GM12878 (cell line): ENCODE data around the gene POLR2I. TPM values are rescaled to one million over a fixed set of nuclear protein-coding genes. Genes with fewer than 3 reads are reported as not detected.

ENCODE experiments used
- ATAC-seq: fragments of 200-7000 bp; cut with Tn5 transposase; 3 replicates; pipeline ENCODE4 v1.9.1; 2020; ENCODE audit warnings: mild to moderate bottlenecking, moderate library complexity
- BruUV-seq: library from RNA; stranded (reverse); fragments of 400-500 nt; replicated peaks from 2 replicates; lab custom pipeline; 2021; lab: Mats Ljungman, UMichigan
- CTCF ChIA-PET: fragments of 300-600 bp; sonication (Branson Sonifier 250); formaldehyde crosslinking; extraction: SDS; loops from one replicate; lab custom pipeline; 2021; ENCODE audit warnings: inconsistent platforms; lab: Yijun Ruan, JAX
- POLR2A ChIA-PET: fragments of 350-600 bp; formaldehyde crosslinking; extraction: SDS; loops from one replicate; lab custom pipeline; 2021; ENCODE audit warnings: inconsistent platforms; lab: Charles Lee
- RAD21 ChIA-PET: fragments of 300-600 bp; sonication (Branson Sonifier 250); formaldehyde crosslinking; loops from one replicate; lab custom pipeline; 2023; ENCODE audit warnings: antibody characterized with exemption; ENCODE audit not compliant: unreplicated experiment; lab: Charles Lee
- SMC1A ChIA-PET: fragments of 300-600 bp; sonication (Branson Sonifier 250); formaldehyde crosslinking; loops from one replicate; lab custom pipeline; 2023; ENCODE audit not compliant: unreplicated experiment, uncharacterized antibody; lab: Charles Lee
- DNase-seq: peaks from one replicate; pipeline ENCODE4 v3.0.0-alpha.2; 2011; ENCODE audit warnings: low read depth, low spot score
- FAIRE-seq: peaks from 3 replicates; lab custom pipeline; 2011; peaks lifted over from hg19 to GRCh38; lab: Jason Lieb, UNC
- H2AFZ ChIP-seq: 2 replicates; pipeline ENCODE4 v1.6.0; 2011; ENCODE audit warnings: low read depth, low read length, control low read depth; ENCODE audit not compliant: control insufficient read depth
- H3K27ac ChIP-seq: 2 replicates; pipeline ENCODE4 v1.5.1; 2011; ENCODE audit warnings: control low read depth; ENCODE audit not compliant: control insufficient read depth, insufficient read depth
- H3K27me3 ChIP-seq, 2 experiments: replicated peaks in 1 of 2; 2 replicates each; pipeline versions ENCODE4 v1.6.0 to v1.6.1; 2011; ENCODE audit warnings: low read length in 1 of 2; ENCODE audit not compliant: control insufficient read depth in 2 of 2, insufficient read depth in 2 of 2
- H3K36me3 ChIP-seq, 2 experiments: 2 replicates each; pipeline ENCODE4 v1.5.1; 2011; ENCODE audit warnings: low read length in 1 of 2; ENCODE audit not compliant: control insufficient read depth in 2 of 2, insufficient read depth in 2 of 2
- H3K4me1 ChIP-seq: 2 replicates; pipeline ENCODE4 v1.6.1; 2011; ENCODE audit warnings: mild to moderate bottlenecking, low read length, moderate library complexity, mixed read lengths; ENCODE audit not compliant: control insufficient read depth, insufficient read depth
- H3K4me2 ChIP-seq: 2 replicates; pipeline ENCODE4 v1.6.0; 2011; ENCODE audit warnings: control low read depth; ENCODE audit not compliant: control insufficient read depth, insufficient read depth
- H3K4me3 ChIP-seq: fragments of 200-600 bp; sonication (generic); 2 replicates; pipeline ENCODE4 v1.5.1; 2016
- H3K79me2 ChIP-seq: 2 replicates; pipeline ENCODE4 v1.6.0; 2011; ENCODE audit warnings: low read length; ENCODE audit not compliant: control insufficient read depth, insufficient read depth
- H3K9ac ChIP-seq: 2 replicates; pipeline ENCODE4 v1.8.0; 2011; ENCODE audit warnings: low read length, control low read depth, mixed read lengths; ENCODE audit not compliant: control insufficient read depth, insufficient read depth
- H3K9me3 ChIP-seq: replicated peaks from 3 replicates; pipeline ENCODE4 v1.5.1; 2011; ENCODE audit warnings: mild to moderate bottlenecking, low read length; ENCODE audit not compliant: control insufficient read depth, insufficient read depth
- H4K20me1 ChIP-seq: 2 replicates; pipeline ENCODE4 v1.6.0; 2011; ENCODE audit not compliant: control insufficient read depth, insufficient read depth
- BACH1 ChIP-seq: fragments of 450-650 bp; IDR thresholded peaks from 2 replicates; pipeline ENCODE4 v1.6.1; 2017; ENCODE audit warnings: mild to moderate bottlenecking, borderline replicate concordance
- BRCA1 ChIP-seq: IDR thresholded peaks from 2 replicates; pipeline ENCODE4 v1.6.1; 2011; ENCODE audit warnings: low read depth, low read length, improper control_type of control experiment
- CBFB ChIP-seq: IDR thresholded peaks from 2 replicates; pipeline ENCODE4 v1.6.1; 2016; ENCODE audit warnings: antibody characterized with exemption, low read depth
- E2F4 ChIP-seq: IDR thresholded peaks from 2 replicates; pipeline ENCODE4 v1.6.1; 2012; ENCODE audit warnings: low read depth, low read length, improper control_type of control experiment
- GATAD2B ChIP-seq: fragments of 450-650 bp; conservative IDR thresholded peaks from 2 replicates; pipeline ENCODE4 v1.6.1; 2017; ENCODE audit warnings: low read depth, mild to moderate bottlenecking, moderate library complexity
- HDGF ChIP-seq: fragments of 450-650 bp; IDR thresholded peaks from 2 replicates; pipeline ENCODE4 v1.6.1; 2016; ENCODE audit warnings: antibody characterized with exemption
- IKZF1 ChIP-seq: fragments of 450-650 bp; conservative IDR thresholded peaks from 2 replicates; pipeline ENCODE4 v1.6.1; 2017; ENCODE audit warnings: antibody characterized with exemption, mild to moderate bottlenecking
- JUND ChIP-seq: IDR thresholded peaks from 2 replicates; pipeline ENCODE4 v1.6.1; 2012; ENCODE audit warnings: low read depth, mild to moderate bottlenecking, low read length, improper control_type of control experiment, moderate library complexity
- KLF5 ChIP-seq: fragments of 450-650 bp; IDR thresholded peaks from 2 replicates; pipeline ENCODE4 v1.6.1; 2014; ENCODE audit warnings: mild to moderate bottlenecking; ENCODE audit not compliant: partially characterized antibody
- MYC ChIP-seq: IDR thresholded peaks from 2 replicates; pipeline ENCODE4 v1.6.1; 2011; ENCODE audit warnings: mild to moderate bottlenecking, low read length, moderate library complexity, inconsistent platforms; ENCODE audit not compliant: insufficient read depth, insufficient replicate concordance, insufficient read length, severe bottlenecking
- NFYA ChIP-seq: IDR thresholded peaks from 2 replicates; pipeline ENCODE4 v1.6.1; 2011; ENCODE audit warnings: low read depth, mild to moderate bottlenecking, low read length, improper control_type of control experiment, borderline replicate concordance
- NR2C1 ChIP-seq: fragments of 450-650 bp; IDR thresholded peaks from 2 replicates; pipeline ENCODE4 v1.6.1; 2017; ENCODE audit warnings: antibody characterized with exemption, mild to moderate bottlenecking, moderate library complexity
- PAX8 ChIP-seq: fragments of 450-650 bp; IDR thresholded peaks from 2 replicates; pipeline ENCODE4 v1.6.1; 2017; ENCODE audit warnings: mild to moderate bottlenecking, moderate library complexity
- PML ChIP-seq: IDR thresholded peaks from 2 replicates; pipeline ENCODE4 v1.6.1; 2012; ENCODE audit warnings: low read length, inconsistent platforms
- SIN3A ChIP-seq: IDR thresholded peaks from 2 replicates; pipeline ENCODE4 v1.6.1; 2012; ENCODE audit warnings: low read depth, low read length, improper control_type of control experiment
- SIX5 ChIP-seq: IDR thresholded peaks from 2 replicates; pipeline ENCODE4 v1.6.1; 2011; ENCODE audit warnings: mild to moderate bottlenecking, low read depth, low read length, moderate library complexity; ENCODE audit not compliant: severe bottlenecking
- SKIL ChIP-seq: fragments of 450-650 bp; IDR thresholded peaks from 2 replicates; pipeline ENCODE4 v1.6.1; 2017; ENCODE audit warnings: mild to moderate bottlenecking, low read depth, inconsistent platforms; ENCODE audit not compliant: poor library complexity, severe bottlenecking
- SP1 ChIP-seq: IDR thresholded peaks from one replicate; pipeline ENCODE4 v1.6.1; 2011; ENCODE audit warnings: low read depth, low read length
- TBL1XR1 ChIP-seq: IDR thresholded peaks from 2 replicates; pipeline ENCODE4 v1.6.1; 2012; ENCODE audit warnings: low read depth, low read length, improper control_type of control experiment
- ZNF592 ChIP-seq: fragments of 450-650 bp; IDR thresholded peaks from 2 replicates; pipeline ENCODE4 v1.6.1; 2017; ENCODE audit warnings: mild to moderate bottlenecking, moderate library complexity
- WGBS: methylation state at CpG from one replicate; pipeline ENCODE4 v1.1.6; 2016; ENCODE audit warnings: low lambda C conversion rate; ENCODE audit not compliant: insufficient replicate concordance, insufficient coverage; ENCODE audit errors: missing lambda C conversion rate; 5-methylcytosine and 5-hydroxymethylcytosine counted together
- in situ Hi-C: fragments of 300-500 bp; cut with MboI; formaldehyde crosslinking; loops from 9 replicates; pipeline ENCODE4 v1.14.3; 2018; ENCODE audit warnings: mixed read lengths
- intact Hi-C: fragments of 100-400 bp; cut with micrococcal nuclease; formaldehyde crosslinking; loops from one replicate; pipeline ENCODE4 v1.14.2; 2022; ENCODE audit not compliant: unreplicated experiment
- polyA plus RNA-seq, 11 experiments: library from polyadenylated mRNA; depleted of rRNA in 4 of 11; unstranded in 6 of 11; stranded (reverse) in 5 of 11; fragments of >200 nt; fragmentation: Nextera tagmentation in 4 of 11; fragmentation: Illumina TruSeq in 1 of 11; extraction: Ambion mirVana in 4 of 11; extraction: Trizol in 1 of 11; gene quantifications; 1 replicate in 1 of 11; 2 replicates in 10 of 11; pipeline versions ENCODE4 v1.2.1 to v1.2.3, GENCODE V29; 2011 to 2016; ENCODE audit warnings: inconsistent platforms in 2 of 11, missing spikeins in 2 of 11, low read depth in 1 of 11
- total RNA-seq, 4 experiments: library from RNA; depleted of rRNA in 3 of 4; stranded (reverse); fragments of >200 nt in 3 of 4; fragmentation: Illumina TruSeq in 1 of 4; extraction: Trizol in 1 of 4; gene quantifications; 2 replicates each; pipeline versions ENCODE4 v1.2.1 to v1.2.3, GENCODE V29; 2013 to 2021

Gene POLR2I
- total and polyA plus RNA-seq, 10 of the 15 experiments (the other 5 are each of a cell fraction or from before 2014, with no cell fraction given), result 30.9 to 272 (median 202) TPM

- BruUV-seq, result no TSS peak
- 98% methylated on average over 8 of the region's 8 CpGs for WGBS
- ATAC-seq, result no peak
- no peaks in the 10 kb centered on the region for H4K20me1 ChIP-seq
- no peak overlapping the region for H3K9ac ChIP-seq
- in situ Hi-C loops, result no loop called here
- H3K27me3 ChIP-seq, result no peaks in the 10 kb centered on the region
- ChIA-PET RAD21 (no interaction called here), POLR2A (no interaction called here), SMC1A (no interaction called here), CTCF (no interaction called here)
- peaks cover 6 to 16% of the 10 kb centered on the region in 2 experiments; a peak in 3 of 4 replicates for H3K36me3 ChIP-seq
- no peaks in the 10 kb centered on the region for H3K9me3 ChIP-seq
- TF ChIP-seq MYC, result no peak
- TF ChIP-seq BACH1, result no peak
- no peak for TF ChIP-seq SKIL
- no peak for TF ChIP-seq NR2C1
- no peak for TF ChIP-seq HDGF
- no peak for TF ChIP-seq PAX8
- TF ChIP-seq NFYA, result no peak
- TF ChIP-seq KLF5, result no peak
- TF ChIP-seq BRCA1, result no peak
- no peak for TF ChIP-seq SIN3A
- TF ChIP-seq SIX5, result no peak
- no peak for TF ChIP-seq TBL1XR1
- TF ChIP-seq JUND, result no peak
- no peak for TF ChIP-seq GATAD2B
- no peak for TF ChIP-seq PML
- TF ChIP-seq ZNF592, result no peak
- TF ChIP-seq IKZF1, result no peak
- no peak for TF ChIP-seq SP1
- no peak for TF ChIP-seq CBFB
- no peak for TF ChIP-seq E2F4
- no peaks in the 10 kb centered on the region for H3K79me2 ChIP-seq
- no peak overlapping the region for H3K4me2 ChIP-seq
- FAIRE-seq, result no peak
- no peak overlapping the region for H2AFZ ChIP-seq
- H3K27ac ChIP-seq, result no peak overlapping the region
- no peak overlapping the region for H3K4me3 ChIP-seq
- no peaks in the 10 kb centered on the region for H3K4me1 ChIP-seq
- intact Hi-C loops, result no loop called here
- no peak for DNase-seq
Measured at GRCh38 chr19:36072081-36072480, 42.6 kb downstream of the POLR2I start.
